ENCODE results near the gene WASF3.
A peak's percentile ranks its signal among the peaks of the same experiment; 100 is the strongest.

WASF3 gene

DNA sequence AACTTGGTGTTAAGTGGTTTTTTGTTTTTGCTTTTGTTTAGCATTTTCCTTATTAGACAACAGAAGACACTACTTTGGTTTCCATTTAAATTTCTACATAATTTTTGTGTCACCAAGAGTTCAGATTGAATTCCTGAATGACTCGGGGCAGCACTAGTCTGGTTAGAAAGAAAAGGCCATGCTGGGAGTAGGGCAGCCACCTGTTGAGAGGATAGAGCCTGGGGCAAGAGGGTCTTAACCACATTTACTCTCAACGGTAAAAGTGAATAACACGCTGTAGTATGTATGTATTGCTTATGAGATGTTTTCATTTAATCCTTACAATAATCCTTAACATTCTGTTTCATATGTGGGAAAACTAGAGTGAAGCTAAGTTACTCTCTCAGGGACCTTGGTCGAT, 131.5 kb downstream of the WASF3 start:
- no peak for DNase-seq

- DNase-seq = no peak
Measured at GRCh38 chr13:26693749-26694463, 136.4 kb downstream of the WASF3 start.

DNA sequence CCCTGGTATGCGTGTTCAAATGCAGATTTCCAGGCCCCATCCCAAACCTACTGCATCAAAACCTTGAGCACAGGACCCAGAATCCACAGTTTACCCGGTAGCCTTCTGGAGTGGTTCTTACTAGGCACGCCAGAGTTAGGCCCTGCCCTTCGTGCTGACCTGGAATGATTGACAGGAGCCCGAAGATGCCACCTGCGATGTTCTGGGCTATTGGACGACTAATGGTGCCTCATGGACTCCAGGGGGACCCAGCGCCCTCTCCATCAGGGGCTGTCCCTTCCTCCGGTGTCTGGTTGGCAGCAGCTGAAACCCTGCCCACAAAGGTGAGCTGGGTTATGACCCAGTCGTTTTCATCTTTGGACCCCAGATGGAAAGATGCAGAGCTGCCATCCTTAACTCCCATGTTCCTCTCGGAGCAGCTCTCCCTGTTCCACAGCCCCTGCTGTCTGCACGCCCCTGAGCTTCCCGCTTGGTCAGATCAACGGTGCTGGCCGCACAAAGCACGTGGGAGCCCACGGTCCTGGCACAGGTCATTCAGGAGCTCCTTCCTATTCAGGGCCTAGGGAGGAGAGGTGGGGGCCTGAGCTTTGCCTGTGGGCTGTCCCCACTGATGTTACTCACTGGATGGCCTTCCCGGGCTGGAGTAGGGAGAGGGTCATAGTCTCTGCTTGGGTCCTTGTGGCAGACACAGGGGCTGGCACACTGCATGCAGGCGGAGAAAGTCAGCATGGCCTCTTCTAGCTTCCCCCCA, 137.3 kb downstream of the WASF3 start:
- no peak for DNase-seq

DNA sequence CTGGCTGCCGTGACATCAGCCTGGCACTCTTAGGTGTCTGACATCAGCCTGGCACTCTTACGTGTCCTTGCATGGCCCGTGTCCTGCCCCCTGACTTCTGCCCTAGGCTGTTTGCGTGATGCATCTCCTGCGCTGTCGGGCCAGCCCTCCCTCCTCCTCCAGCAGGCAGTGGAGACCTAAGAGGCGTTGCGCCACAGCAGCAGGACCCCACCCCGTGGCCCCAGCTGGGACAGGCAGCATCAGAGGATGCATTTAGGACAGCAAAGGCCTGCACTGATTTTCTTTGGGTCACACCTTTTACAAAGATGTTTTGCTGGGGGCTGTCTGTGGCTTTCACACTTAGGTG, 137.8 kb downstream of the WASF3 start:
- no peak for DNase-seq

- no peak for DNase-seq
Measured at GRCh38 chr13:26695891-26696311, 138.4 kb downstream of the WASF3 start.

DNA sequence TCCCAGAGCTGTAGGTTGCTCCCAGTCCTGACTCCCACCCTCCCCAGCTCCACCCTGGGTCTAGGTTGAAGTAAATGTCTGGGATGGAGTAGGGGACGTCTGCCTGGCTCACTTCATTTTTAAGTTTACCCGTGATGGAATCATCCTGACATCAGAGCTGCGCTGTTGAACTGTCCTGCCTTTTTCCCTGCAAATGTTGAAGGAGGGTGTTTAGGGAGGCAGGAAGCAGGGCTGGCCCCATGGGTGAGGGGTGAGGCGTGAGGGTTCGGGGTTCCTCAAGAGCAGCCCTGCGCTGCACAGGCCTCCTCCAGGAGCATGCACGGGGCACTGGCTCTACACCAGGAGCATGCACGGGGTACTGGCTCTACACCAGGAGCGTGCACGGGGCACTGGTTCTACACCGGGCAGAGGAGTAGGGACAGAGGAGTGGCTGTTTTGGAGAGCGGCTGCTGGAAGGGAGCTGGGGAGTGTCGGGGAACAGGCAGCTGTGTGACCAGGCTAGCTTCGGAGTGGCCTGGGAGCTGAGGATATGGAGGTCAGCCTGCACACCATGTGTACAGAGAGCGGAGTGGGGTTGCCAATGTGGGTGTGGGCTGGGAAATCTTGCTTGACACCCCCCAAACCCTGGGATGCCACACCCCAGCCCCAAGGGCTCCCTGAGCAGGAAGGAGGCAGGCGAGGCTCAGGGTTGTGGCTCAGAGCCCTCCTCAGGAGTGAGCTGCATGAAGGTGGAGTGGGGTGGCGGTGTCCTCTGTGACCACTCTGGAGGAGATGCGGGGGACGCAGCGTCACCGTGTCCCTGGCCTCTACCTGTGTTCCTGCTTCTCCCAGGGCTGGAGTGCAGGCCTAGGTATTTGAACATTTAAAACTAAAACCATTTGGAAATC, 139.8 kb downstream of the WASF3 start:
- DNase-seq = no peak

- DNase-seq = peak; percentile 79
Measured at GRCh38 chr13:26698392-26699196, 141.1 kb downstream of the WASF3 start.

DNA sequence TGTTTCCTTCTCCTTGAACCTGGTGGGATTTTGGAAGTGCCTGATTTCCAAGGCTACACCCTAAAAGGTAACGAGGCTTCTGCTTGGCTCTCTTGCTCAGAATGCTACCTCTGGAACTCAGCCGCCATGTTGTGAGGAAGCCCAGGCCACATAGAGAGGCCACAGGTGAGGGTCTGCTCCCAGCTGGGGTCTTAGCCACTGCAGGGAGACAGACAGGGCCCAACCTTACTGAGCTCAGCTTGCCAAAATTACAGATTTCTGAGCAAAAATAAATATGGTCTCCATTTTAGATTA, 141.7 kb downstream of the WASF3 start:
- DNase-seq = no peak

- no peak for DNase-seq
Measured at GRCh38 chr13:26705536-26705935, 148.1 kb downstream of the WASF3 start.

GRCh38 chr13:26706381-26706780, 148.9 kb downstream of the WASF3 start:
- no peak for DNase-seq

DNA sequence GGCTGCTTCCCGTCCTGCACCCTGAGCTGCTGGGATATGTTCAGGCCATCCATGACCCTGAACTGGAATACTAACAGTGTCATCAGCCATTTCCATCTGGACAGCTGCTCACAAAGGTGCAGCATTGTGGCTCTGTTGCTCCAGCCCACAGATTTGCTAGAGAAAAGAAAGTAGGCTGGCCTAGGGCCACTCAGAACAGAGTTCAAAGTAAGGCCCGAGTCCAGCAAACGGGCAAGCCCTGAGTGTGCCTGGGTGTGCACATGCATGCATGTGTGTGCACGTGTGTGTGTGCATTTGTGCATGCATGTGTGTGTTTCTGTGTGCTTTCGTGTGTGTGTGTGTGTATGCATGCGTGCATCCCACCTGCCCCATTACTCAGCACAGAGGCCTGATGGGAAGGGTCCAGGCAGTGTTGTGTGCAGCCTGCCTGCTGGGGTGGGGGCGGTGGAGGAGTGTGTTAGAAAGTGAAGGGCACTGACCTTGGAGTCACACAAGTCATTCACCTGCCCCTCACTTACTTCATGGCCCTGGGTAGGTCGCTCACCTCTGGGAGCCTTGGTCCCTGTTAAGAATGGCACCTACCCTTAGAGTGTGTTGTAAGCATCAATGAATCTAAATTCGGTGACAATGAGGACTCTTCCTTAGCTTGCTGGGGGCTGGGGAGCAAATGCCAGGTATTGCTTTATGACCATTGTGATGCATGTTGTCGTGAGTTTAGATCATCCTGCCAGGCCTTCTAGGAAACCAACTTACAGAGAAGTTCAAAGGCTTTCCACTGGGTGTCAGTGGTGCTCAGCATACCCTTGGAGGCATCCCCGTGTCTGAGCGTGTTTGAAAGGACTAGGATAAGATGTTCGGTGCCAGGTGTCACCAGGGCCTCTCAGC, 149.9 kb downstream of the WASF3 start:
- peak; percentile 73 for DNase-seq

DNA sequence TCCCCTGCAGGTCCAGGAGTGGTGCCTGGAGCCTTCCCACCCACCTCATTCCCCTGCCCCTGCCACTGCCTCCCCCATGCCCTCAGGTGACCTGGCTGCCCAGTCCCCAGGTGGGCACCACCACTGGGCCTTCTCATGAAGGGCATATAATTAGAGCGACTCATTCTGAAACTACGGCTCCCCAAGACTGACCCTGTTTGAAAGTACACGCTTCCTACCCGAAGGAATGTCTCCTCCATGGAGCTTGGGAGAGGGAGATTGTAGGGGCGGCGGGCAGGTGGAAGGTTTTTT, 150.5 kb downstream of the WASF3 start:
- no peak for DNase-seq

GRCh38 chr13:26709461-26709860, 152.0 kb downstream of the WASF3 start:
- DNase-seq = no peak

- DNase-seq = no peak
Measured at GRCh38 chr13:26710166-26710565, 152.7 kb downstream of the WASF3 start.

DNA sequence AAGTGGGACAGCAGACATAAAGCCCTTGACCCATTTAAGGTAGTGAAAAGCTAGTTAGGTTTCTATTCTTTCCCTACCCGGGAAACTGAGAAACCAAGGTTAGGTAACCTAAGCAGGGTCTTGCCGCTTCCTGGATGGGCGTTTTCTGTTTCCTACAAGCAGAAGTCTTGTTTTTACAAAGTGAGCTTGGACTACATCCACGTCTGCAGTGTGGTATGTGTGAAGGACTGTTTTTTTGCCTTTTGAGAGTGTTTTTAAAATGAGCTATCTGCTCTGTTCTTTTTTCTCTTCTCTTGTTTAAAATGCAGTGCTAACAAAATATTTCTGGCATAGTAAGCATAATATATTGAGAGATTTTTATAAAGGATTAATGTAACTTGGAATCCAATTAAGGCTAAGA, 153.7 kb downstream of the WASF3 start:
- DNase-seq = no peak

DNA sequence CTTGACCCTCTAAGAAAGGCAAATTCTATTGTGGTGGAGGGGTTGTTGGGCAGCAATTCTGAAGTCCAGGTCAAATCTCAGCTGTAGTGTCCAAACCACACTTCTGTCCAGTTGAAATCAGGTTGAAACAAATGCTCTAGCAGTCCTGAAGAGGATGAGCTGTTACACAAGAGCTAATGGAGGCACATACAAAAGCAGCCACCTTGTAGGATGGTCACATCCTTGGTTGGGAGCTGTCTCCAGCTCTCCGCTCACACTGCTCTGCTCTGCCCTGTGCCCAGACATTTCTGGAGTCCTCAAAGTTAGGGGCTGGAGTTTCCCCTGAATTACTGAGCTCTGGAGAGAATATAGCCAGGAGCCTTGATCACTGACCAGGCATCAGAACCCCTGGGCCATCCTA, 155.9 kb downstream of the WASF3 start:
- DNase-seq = no peak

- DNase-seq = no peak
Measured at GRCh38 chr13:26716984-26717383, 159.5 kb downstream of the WASF3 start.

DNA sequence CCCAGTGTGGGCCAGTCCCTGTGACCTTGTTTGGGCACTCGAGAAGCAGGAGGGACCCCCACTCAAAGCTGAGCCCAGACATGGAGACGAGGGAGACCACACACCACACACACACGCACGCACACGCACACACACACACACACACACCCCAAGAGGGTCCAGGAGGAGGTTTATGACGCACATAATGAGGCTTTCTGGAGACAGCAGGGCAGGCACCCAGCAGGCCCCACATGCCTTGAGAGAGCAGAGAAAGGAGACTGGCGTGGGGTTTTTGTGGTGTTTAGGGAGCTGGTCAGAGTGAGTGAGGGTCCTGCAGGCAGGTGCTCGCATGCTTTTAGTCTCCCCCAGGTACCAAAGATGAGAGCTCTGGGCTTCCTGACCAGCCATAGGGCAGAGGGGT, 160.7 kb downstream of the WASF3 start:
- no peak for DNase-seq

DNA sequence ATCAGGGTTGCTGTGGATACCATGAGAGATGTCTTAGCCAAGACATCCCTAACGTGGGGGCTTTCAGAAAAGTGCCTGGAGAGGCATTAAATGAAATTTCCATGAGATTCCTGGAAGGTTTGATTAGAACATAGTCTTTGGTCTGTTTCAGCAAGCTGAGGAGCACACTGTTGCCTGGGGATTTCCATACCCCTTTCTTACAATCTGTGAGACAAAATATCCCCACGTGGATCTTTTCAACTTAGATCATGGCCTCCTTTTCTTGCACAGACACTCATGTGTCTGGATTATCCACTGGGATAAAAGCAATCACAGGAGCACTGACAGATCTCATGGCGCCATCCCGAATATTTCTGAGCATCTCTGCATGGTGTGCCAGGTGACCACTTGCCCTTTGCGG, 161.4 kb downstream of the WASF3 start:
- no peak for DNase-seq

- DNase-seq = no peak
Measured at GRCh38 chr13:26719356-26719945, 162.0 kb downstream of the WASF3 start.

DNA sequence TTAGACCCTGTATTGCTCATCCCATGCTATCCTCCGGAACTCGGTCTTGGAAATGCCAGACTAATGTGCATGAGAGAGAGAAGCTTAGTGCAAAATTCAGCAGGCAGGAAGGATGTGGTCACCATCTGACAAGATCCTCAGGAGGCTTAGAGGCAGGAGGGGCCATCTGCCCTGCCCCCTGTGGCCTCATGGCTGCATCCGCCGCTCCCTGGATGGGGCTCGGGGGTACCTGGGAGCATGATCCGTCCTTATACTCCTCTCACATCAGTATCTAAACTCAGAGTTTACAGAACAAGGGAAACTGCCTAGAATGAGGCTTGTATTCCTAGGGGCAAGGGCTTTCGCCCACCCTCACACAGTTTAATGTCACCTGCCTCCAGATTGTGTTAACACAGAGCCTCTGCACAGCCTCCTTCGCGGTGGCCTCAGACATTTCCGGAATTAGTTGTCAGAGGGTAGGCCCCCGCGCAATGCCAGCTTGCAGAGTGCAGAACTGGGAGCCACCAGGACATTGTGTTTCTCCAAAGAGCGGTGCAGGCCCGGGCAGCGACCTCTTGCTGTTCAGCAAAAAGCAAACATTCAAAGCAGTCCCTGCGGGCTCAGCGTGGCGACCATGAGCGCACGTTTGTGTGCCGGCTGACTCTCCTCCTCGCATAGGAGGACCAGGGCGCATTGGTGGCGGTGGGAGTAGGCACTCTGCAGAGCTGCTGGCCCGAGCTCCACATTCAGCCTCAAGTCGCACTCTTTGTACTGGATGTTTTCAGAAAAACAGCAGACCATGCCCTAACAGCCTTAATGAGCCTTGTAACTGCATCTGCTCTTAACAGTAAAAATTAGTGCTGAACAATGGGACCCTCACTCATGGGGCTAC, 164.0 kb downstream of the WASF3 start:
- no peak for DNase-seq

Data from NCI-H526 treated with DMSO at 0.1 percent for 48 hours (cell line).